Measurements from ENCODE around the gene HERPUD2.

- no peak for TF ChIP-seq CTCF (IDR thresholded peaks at IDR 0.05)
- no peak for TF ChIP-seq POLR2AphosphoS5 (IDR thresholded peaks at IDR 0.05)
- no peak for TF ChIP-seq POLR2A (IDR thresholded peaks at IDR 0.05)
- TF ChIP-seq EP300 (IDR thresholded peaks at IDR 0.05), result no peak
Observed at GRCh38 chr7:35695987-35696386, 1.1 kb upstream of the HERPUD2 start.

Measured in suprapubic skin (tissue), 4 donors.